ENCODE measurements around the gene CENPU. TPM values are rescaled to one million over a fixed set of nuclear protein-coding genes. Genes with fewer than 3 reads are reported as not detected.

CENPU gene
- total and polyA plus RNA-seq, 2 of the 13 experiments (the other 11 are each of a cell fraction or from before 2014, with no cell fraction given): 11.7 to 35.8 TPM

- no peak overlapping the region for H2AFZ ChIP-seq (ENCODE audit: low read length)
- ChIA-PET CTCF (ENCODE audit: low intra/inter-chr PET ratio, low total read pairs) (no interaction called here), POLR2A (interaction anchor here (0.7 kb wide), 1 partner anchor 716 kb away, joined by 3 read pairs; no protein-coding TSS in a partner anchor)
- intact Hi-C loops (cut with micrococcal nuclease; ENCODE audit: unreplicated experiment): no loop called here
- FAIRE-seq (no peak), DNase-seq (ENCODE audit: low spot score) (no peak), ATAC-seq (peak; percentile 50; the same call in 2 of the 3 replicates)
- in situ Hi-C loops (cut with HindIII; ENCODE audit: extremely low pct_ligation_motif_present, low pct_unique_long_range_greater_than_20kb): no loop called here
- no peak overlapping the region for H3K9ac ChIP-seq (ENCODE audit: insufficient read depth, low read depth, low read length)
- H3K36me3 ChIP-seq (replicated peaks in 1 of 2; ENCODE audit: control insufficient read depth in 1 of 2, insufficient read depth in 2 of 2, low read length in 2 of 2): peaks cover 4 to 12% of the 10 kb centered on the region in 2 experiments; a peak in 2 of 5 replicates
- 80% methylated on average over 6 of the region's 6 CpGs for WGBS (ENCODE audit: low lambda C conversion rate)
- no peak overlapping the region for H3K4me3 ChIP-seq (replicated peaks in 1 of 3; ENCODE audit: insufficient read depth in 1 of 3, low read depth in 2 of 3, low read length in 3 of 3)
- TF ChIP-seq ZNF616 (CRISPR knock-in tag; IDR thresholded peaks at IDR 0.05; ENCODE audit: low read depth): no peak
- no peak for TF ChIP-seq ZNF850 (CRISPR knock-in tag; conservative IDR thresholded peaks at IDR 0.05)
- TF ChIP-seq, protein P1, sequence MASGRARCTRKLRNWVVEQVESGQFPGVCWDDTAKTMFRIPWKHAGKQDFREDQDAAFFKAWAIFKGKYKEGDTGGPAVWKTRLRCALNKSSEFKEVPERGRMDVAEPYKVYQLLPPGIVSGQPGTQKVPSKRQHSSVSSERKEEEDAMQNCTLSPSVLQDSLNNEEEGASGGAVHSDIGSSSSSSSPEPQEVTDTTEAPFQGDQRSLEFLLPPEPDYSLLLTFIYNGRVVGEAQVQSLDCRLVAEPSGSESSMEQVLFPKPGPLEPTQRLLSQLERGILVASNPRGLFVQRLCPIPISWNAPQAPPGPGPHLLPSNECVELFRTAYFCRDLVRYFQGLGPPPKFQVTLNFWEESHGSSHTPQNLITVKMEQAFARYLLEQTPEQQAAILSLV (CRISPR knock-in tag; IDR thresholded peaks at IDR 0.05; ENCODE audit: borderline replicate concordance): no peak
- TF ChIP-seq, protein P2, sequence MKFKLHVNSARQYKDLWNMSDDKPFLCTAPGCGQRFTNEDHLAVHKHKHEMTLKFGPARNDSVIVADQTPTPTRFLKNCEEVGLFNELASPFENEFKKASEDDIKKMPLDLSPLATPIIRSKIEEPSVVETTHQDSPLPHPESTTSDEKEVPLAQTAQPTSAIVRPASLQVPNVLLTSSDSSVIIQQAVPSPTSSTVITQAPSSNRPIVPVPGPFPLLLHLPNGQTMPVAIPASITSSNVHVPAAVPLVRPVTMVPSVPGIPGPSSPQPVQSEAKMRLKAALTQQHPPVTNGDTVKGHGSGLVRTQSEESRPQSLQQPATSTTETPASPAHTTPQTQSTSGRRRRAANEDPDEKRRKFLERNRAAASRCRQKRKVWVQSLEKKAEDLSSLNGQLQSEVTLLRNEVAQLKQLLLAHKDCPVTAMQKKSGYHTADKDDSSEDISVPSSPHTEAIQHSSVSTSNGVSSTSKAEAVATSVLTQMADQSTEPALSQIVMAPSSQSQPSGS (CRISPR knock-in tag; IDR thresholded peaks at IDR 0.05): no peak
- TF ChIP-seq ZNF382 (CRISPR knock-in tag; IDR thresholded peaks at IDR 0.05; ENCODE audit: borderline replicate concordance): no peak
- TF ChIP-seq NKX3-1 (CRISPR knock-in tag; IDR thresholded peaks at IDR 0.05): no peak
- TF ChIP-seq ZNF598 (CRISPR knock-in tag; IDR thresholded peaks at IDR 0.05; ENCODE audit: borderline replicate concordance): no peak
- TF ChIP-seq ZNF143 (CRISPR knock-in tag; IDR thresholded peaks at IDR 0.05): peak; percentile 79
- TF ChIP-seq JUN (CRISPR knock-in tag; IDR thresholded peaks at IDR 0.05): no peak
- no peak for TF ChIP-seq PHF20 (CRISPR knock-in tag; IDR thresholded peaks at IDR 0.05)
- no peak for TF ChIP-seq SNAPC2 (CRISPR knock-in tag; IDR thresholded peaks at IDR 0.05)
- peak; percentile 44; the same call in 1 of the 2 replicates for TF ChIP-seq NFYC (CRISPR knock-in tag; IDR thresholded peaks at IDR 0.05)
- no peak for TF ChIP-seq PHF21A (CRISPR knock-in tag; IDR thresholded peaks at IDR 0.05)
- no peak for TF ChIP-seq UBTF (CRISPR knock-in tag; IDR thresholded peaks at IDR 0.05)
- TF ChIP-seq TBP (CRISPR knock-in tag; IDR thresholded peaks at IDR 0.05): no peak
- TF ChIP-seq THAP11 (CRISPR knock-in tag; IDR thresholded peaks at IDR 0.05): peak; percentile 89
- TF ChIP-seq CEBPB (IDR thresholded peaks at IDR 0.05; ENCODE audit: borderline replicate concordance, low read depth, low read length): peak; percentile 75; the same call in 1 of the 2 replicates
- H3K27ac ChIP-seq (ENCODE audit: extremely low read length, insufficient read depth, low read length): no peak overlapping the region
- H3K4me1 ChIP-seq (ENCODE audit: insufficient read depth, low read length): no peaks in the 10 kb centered on the region
- H3K4me2 ChIP-seq (ENCODE audit: low read depth, low read length): no peak overlapping the region
- no peaks in the 10 kb centered on the region for H3K9me3 ChIP-seq (ENCODE audit: low read length)
- no peaks in the 10 kb centered on the region for H3K79me2 ChIP-seq (ENCODE audit: insufficient read depth, low read length)
- no TSS peak for BruUV-seq (replicated peaks)
- no peaks in the 10 kb centered on the region for H3K27me3 ChIP-seq (ENCODE audit: control insufficient read depth in 1 of 2, insufficient read depth in 2 of 2, low read length in 2 of 2)
- H4K20me1 ChIP-seq (ENCODE audit: insufficient read depth, low read length): no peaks in the 10 kb centered on the region
These were observed 69.3 kb downstream of the CENPU start for GRCh38 chr4:184664445-184665210.
